ENCODE data around the gene CSRNP3.

- TF ChIP-seq, protein P1, sequence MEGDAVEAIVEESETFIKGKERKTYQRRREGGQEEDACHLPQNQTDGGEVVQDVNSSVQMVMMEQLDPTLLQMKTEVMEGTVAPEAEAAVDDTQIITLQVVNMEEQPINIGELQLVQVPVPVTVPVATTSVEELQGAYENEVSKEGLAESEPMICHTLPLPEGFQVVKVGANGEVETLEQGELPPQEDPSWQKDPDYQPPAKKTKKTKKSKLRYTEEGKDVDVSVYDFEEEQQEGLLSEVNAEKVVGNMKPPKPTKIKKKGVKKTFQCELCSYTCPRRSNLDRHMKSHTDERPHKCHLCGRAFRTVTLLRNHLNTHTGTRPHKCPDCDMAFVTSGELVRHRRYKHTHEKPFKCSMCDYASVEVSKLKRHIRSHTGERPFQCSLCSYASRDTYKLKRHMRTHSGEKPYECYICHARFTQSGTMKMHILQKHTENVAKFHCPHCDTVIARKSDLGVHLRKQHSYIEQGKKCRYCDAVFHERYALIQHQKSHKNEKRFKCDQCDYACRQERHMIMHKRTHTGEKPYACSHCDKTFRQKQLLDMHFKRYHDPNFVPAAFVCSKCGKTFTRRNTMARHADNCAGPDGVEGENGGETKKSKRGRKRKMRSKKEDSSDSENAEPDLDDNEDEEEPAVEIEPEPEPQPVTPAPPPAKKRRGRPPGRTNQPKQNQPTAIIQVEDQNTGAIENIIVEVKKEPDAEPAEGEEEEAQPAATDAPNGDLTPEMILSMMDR (IDR thresholded peaks at IDR 0.05; ENCODE audit: poor library complexity): no peak
- TF ChIP-seq EZH2phosphoT487 (IDR thresholded peaks at IDR 0.05; ENCODE audit: low read depth, severe bottlenecking, unreplicated experiment): no peak
Observed at GRCh38 chr2:165575044-165575615, 105.6 kb downstream of the CSRNP3 start.

Measured in hepatocyte (in vitro differentiated cells).